Hepatocyte (in vitro differentiated cells): ENCODE measurements around the gene CRNKL1. TPM values are rescaled to one million over a fixed set of nuclear protein-coding genes. Genes with fewer than 3 reads are reported as not detected.

Experiments
- DNase-seq: peaks from one replicate; pipeline ENCODE4 v3.0.0-alpha.2; 2016; ENCODE audit warnings: low spot score
- H2AFZ ChIP-seq: fragments of 200-600 bp; sonication (generic); 2 replicates; pipeline ENCODE4 v1.6.0; 2016; ENCODE audit warnings: antibody characterized with exemption, mild to moderate bottlenecking
- H3K27ac ChIP-seq: fragments of 200-600 bp; sonication (generic); 2 replicates; pipeline ENCODE4 v1.5.1; 2016; ENCODE audit warnings: mild to moderate bottlenecking
- H3K27me3 ChIP-seq: fragments of 200-600 bp; sonication (generic); 2 replicates; pipeline ENCODE4 v1.6.1; 2016
- H3K36me3 ChIP-seq: fragments of 200-600 bp; sonication (generic); replicated peaks from 2 replicates; pipeline ENCODE4 v1.5.1; 2016; ENCODE audit warnings: low read depth; ENCODE audit not compliant: insufficient read depth
- H3K4me1 ChIP-seq: fragments of 200-600 bp; sonication (generic); 2 replicates; pipeline ENCODE4 v1.5.1; 2016; ENCODE audit warnings: mild to moderate bottlenecking, moderate library complexity; ENCODE audit not compliant: insufficient read depth
- H3K4me2 ChIP-seq: fragments of 200-600 bp; sonication (generic); 2 replicates; pipeline ENCODE4 v1.6.0; 2016
- H3K4me3 ChIP-seq: fragments of 200-600 bp; sonication (generic); 2 replicates; pipeline ENCODE4 v1.5.1; 2016; ENCODE audit warnings: mild to moderate bottlenecking
- H3K79me2 ChIP-seq: fragments of 200-600 bp; sonication (generic); 2 replicates; pipeline ENCODE4 v1.6.0; 2017; ENCODE audit warnings: mild to moderate bottlenecking
- H3K9me2 ChIP-seq: fragments of 200-600 bp; sonication (generic); replicated peaks from 2 replicates; pipeline ENCODE4 v1.6.0; 2017; ENCODE audit warnings: mild to moderate bottlenecking; ENCODE audit not compliant: insufficient read depth
- H3K9me3 ChIP-seq: fragments of 200-600 bp; sonication (generic); 2 replicates; pipeline ENCODE4 v1.5.1; 2016; ENCODE audit warnings: low read depth, mild to moderate bottlenecking
- H4K20me1 ChIP-seq: fragments of 200-600 bp; sonication (generic); 2 replicates; pipeline ENCODE4 v1.6.0; 2016; ENCODE audit warnings: mild to moderate bottlenecking; ENCODE audit not compliant: insufficient read depth, poor library complexity, severe bottlenecking
- EZH2 ChIP-seq: fragments of 200-600 bp; sonication (generic); IDR thresholded peaks from 2 replicates; pipeline ENCODE4 v1.6.1; 2016; ENCODE audit warnings: antibody characterized with exemption, mild to moderate bottlenecking, borderline replicate concordance
- EZH2phosphoT487 ChIP-seq: fragments of 200-600 bp; sonication (generic); IDR thresholded peaks from one replicate; pipeline ENCODE4 v1.6.1; 2018; ENCODE audit warnings: antibody characterized with exemption, mild to moderate bottlenecking, low read depth, moderate library complexity; ENCODE audit not compliant: unreplicated experiment, severe bottlenecking
- WGBS: methylation state at CpG from one replicate; pipeline ENCODE4 v1.1.6; 2016; ENCODE audit warnings: low lambda C conversion rate; ENCODE audit errors: missing lambda C conversion rate; 5-methylcytosine and 5-hydroxymethylcytosine counted together
- polyA plus RNA-seq: library from polyadenylated mRNA; unstranded; fragments of >200 nt; fragmentation: Nextera tagmentation; extraction: Ambion mirVana; gene quantifications from 2 replicates; pipeline ENCODE4 v1.2.1, GENCODE V29; 2016
- total RNA-seq: library from RNA; depleted of rRNA; stranded (reverse); fragments of >200 nt; gene quantifications from 2 replicates; pipeline ENCODE4 v1.2.3, GENCODE V29; 2014
- TF ChIP-seq, protein P1 (sequence below): fragments of 200-600 bp; sonication (generic); IDR thresholded peaks from 2 replicates; pipeline ENCODE4 v1.5.1; 2016; ENCODE audit warnings: antibody characterized with exemption, mild to moderate bottlenecking; ENCODE audit not compliant: poor library complexity

CRNKL1 gene
- total and polyA plus RNA-seq, 2 experiments from 2014 or later: 14.6 to 25.4 TPM

DNA sequence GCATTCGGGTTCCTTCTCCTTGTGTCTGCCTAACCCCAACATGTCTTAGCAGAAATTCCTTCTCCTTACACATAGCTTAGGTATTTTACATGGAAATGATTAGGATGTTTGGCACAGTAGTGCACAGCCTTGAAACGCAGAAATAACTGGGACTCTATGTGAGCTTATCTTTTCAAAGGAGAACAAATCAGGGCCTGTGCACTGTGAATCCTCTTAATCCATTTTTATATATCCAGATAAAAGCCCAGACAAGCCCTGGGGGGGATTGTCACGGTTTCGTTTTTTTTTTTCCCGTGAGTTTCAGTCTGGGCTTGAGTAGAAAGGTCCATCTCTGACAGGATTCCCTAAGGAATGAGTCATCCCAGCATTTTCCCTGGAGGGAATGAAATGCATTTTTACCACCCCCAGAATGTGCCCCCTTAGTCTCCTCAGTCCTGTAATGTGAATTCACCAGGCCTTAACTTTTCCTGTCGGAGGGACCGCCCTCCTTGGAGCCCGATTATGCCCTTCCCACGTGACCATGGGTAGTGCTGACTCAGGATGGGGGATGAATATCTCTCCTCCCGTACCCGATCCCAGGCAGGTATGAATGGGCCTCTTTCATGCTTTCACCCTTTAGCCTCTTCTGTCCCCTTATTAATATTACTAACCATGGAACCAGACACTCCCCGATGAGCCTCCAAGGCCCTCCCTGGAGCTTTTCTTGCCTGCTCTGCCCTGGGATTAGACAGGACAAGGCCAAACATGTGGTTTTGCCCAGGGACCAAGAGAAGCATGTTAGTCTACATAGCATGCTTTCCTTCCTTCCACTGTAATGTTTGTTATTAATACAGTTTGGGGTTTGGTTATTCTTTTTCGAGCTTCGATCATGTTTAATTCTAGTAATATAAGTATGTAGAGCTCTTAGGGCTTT is 59.0 kb downstream of the CRNKL1 start:
- peak; percentile 84 for DNase-seq
- no peaks in the 10 kb centered on the region for H3K9me3 ChIP-seq
- H3K4me1 ChIP-seq: peaks cover 40% of the 10 kb centered on the region
- H3K4me2 ChIP-seq: peak overlapping the region; percentile 65
- no peak overlapping the region for H2AFZ ChIP-seq
- H3K27ac ChIP-seq: peak overlapping the region; percentile 94
- no peaks in the 10 kb centered on the region for H3K36me3 ChIP-seq
- H3K79me2 ChIP-seq: peaks cover 34% of the 10 kb centered on the region
- H4K20me1 ChIP-seq: no peaks in the 10 kb centered on the region
- no peak overlapping the region for H3K4me3 ChIP-seq
- no peaks in the 10 kb centered on the region for H3K9me2 ChIP-seq
- WGBS: 29% methylated on average over 14 of the region's 14 CpGs
- H3K27me3 ChIP-seq: no peaks in the 10 kb centered on the region
- TF ChIP-seq EZH2phosphoT487 (no peak), EZH2 (no peak)
- TF ChIP-seq, protein P1, sequence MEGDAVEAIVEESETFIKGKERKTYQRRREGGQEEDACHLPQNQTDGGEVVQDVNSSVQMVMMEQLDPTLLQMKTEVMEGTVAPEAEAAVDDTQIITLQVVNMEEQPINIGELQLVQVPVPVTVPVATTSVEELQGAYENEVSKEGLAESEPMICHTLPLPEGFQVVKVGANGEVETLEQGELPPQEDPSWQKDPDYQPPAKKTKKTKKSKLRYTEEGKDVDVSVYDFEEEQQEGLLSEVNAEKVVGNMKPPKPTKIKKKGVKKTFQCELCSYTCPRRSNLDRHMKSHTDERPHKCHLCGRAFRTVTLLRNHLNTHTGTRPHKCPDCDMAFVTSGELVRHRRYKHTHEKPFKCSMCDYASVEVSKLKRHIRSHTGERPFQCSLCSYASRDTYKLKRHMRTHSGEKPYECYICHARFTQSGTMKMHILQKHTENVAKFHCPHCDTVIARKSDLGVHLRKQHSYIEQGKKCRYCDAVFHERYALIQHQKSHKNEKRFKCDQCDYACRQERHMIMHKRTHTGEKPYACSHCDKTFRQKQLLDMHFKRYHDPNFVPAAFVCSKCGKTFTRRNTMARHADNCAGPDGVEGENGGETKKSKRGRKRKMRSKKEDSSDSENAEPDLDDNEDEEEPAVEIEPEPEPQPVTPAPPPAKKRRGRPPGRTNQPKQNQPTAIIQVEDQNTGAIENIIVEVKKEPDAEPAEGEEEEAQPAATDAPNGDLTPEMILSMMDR: no peak

DNA sequence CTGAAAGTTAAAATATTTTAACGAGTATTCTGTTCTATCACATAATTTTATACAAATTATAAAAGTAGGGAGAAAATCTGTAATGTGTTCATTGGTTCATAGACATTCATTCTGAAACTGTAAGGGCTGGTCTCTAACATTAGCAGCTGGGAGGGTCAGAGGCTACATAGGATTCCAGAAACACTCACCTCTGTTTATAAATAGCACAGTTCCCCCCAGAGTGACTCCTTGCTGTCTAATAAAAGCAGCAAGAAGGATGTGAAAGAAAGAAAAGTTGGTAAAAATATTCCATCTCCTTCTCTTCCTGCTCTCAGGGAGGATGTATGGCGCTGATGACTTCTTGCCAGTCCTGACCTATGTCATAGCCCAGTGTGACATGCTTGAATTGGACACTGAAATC is 60.4 kb downstream of the CRNKL1 start:
- no peak overlapping the region for H3K4me2 ChIP-seq

DNA sequence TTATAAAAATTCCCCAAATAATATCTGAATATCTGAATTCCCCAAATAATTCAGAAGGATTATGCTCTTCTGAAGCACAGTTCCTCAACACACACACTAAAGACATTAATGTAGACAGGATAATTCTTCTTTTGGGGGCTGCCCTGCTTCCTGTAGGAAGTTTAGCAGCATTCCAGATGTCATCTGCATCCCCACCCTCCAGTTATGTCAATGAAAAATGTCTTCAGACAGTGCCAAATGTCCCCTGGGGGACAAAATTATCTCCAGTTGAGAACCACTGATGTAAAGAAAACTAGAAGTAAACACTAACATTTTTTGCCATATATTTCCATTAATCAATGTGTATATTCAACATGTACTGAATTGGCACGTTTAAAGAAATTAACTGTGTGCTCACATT is 61.0 kb downstream of the CRNKL1 start:
- Histone ChIP-seq H3K27me3 (no peaks in the 10 kb centered on the region), H3K36me3 (no peaks in the 10 kb centered on the region), H3K79me2 (peaks cover 54% of the 10 kb centered on the region), H3K27ac (peak overlapping the region; percentile 94), H2AFZ (no peak overlapping the region), H3K9me2 (no peaks in the 10 kb centered on the region), H3K4me3 (no peak overlapping the region), H3K4me2 (peak overlapping the region; percentile 7), H3K9me3 (no peaks in the 10 kb centered on the region), H4K20me1 (peaks cover 6% of the 10 kb centered on the region), H3K4me1 (peaks cover 40% of the 10 kb centered on the region)
- DNase-seq: no peak
- TF ChIP-seq EZH2phosphoT487 (no peak), EZH2 (no peak)
- TF ChIP-seq, protein P1: no peak
- 58% methylated on average over 1 of the region's 1 CpG for WGBS

More for the DNA sequence above, 60.4 kb downstream of the CRNKL1 start:
- Histone ChIP-seq H3K4me3 (no peak overlapping the region), H3K9me3 (no peaks in the 10 kb centered on the region), H3K9me2 (no peaks in the 10 kb centered on the region), H3K27me3 (no peaks in the 10 kb centered on the region), H3K79me2 (peaks cover 48% of the 10 kb centered on the region), H3K4me1 (peaks cover 40% of the 10 kb centered on the region), H2AFZ (no peak overlapping the region), H4K20me1 (peaks cover 5% of the 10 kb centered on the region), H3K27ac (peak overlapping the region; percentile 94), H3K36me3 (no peaks in the 10 kb centered on the region)
- no peak for TF ChIP-seq EZH2phosphoT487
- TF ChIP-seq EZH2: no peak
- TF ChIP-seq, protein P1: no peak
- DNase-seq: no peak
- 74% methylated on average over 2 of the region's 2 CpGs for WGBS
